ENCODE data around the gene CFAP107. TPM values are rescaled to one million over a fixed set of nuclear protein-coding genes. Genes with fewer than 3 reads are reported as not detected.

CFAP107 gene
- total RNA-seq, 1 experiment from 2014 or later, result not detected

GRCh38 chr1:12714710-12715475 is 31.1 kb upstream of the CFAP107 start:
- H3K36me3 Mint-ChIP-seq (ENCODE audit: insufficient read depth, unreplicated experiment), result peaks cover 6% of the 10 kb centered on the region
- no peaks in the 10 kb centered on the region for H3K27me3 Mint-ChIP-seq (ENCODE audit: insufficient read depth, unreplicated experiment)
- intact Hi-C loops (cut with micrococcal nuclease), result no loop called here
- peak; percentile 29 for DNase-seq (ENCODE audit: unreplicated experiment)
- TF ChIP-seq CTCF (IDR thresholded peaks at IDR 0.05; ENCODE audit: unreplicated experiment), result no peak
- no peak overlapping the region for H3K4me3 Mint-ChIP-seq (ENCODE audit: unreplicated experiment)
- H3K27ac Mint-ChIP-seq (ENCODE audit: low read depth, unreplicated experiment), result no peak overlapping the region
- H3K4me1 Mint-ChIP-seq (ENCODE audit: insufficient read depth, unreplicated experiment), result no peaks in the 10 kb centered on the region
- ChIA-PET CTCF (no interaction called here), POLR2A (no interaction called here)
- H3K9me3 Mint-ChIP-seq (ENCODE audit: unreplicated experiment), result no peaks in the 10 kb centered on the region
- BruUV-seq (replicated peaks), result no TSS peak

GRCh38 chr1:12715896-12716437 is 30.0 kb upstream of the CFAP107 start, which contains the start of gene AADACL3:
Gene AADACL3, plus strand, starts transcription at chr1:12716110. Its CDS starts 67 bp downstream, at chr1:12716177.
- Mint-ChIP-seq H3K36me3 (ENCODE audit: insufficient read depth, unreplicated experiment) (peaks cover 6% of the 10 kb centered on the region), H3K4me1 (ENCODE audit: insufficient read depth, unreplicated experiment) (no peaks in the 10 kb centered on the region), H3K27ac (ENCODE audit: low read depth, unreplicated experiment) (no peak within 1 kb of the TSS), H3K4me3 (ENCODE audit: unreplicated experiment) (no peak within 1 kb of the TSS), H3K27me3 (ENCODE audit: insufficient read depth, unreplicated experiment) (no peaks in the 10 kb centered on the region), H3K9me3 (ENCODE audit: unreplicated experiment) (no peaks in the 10 kb centered on the region)
- ChIA-PET POLR2A (no interaction called here), CTCF (no interaction called here)
- intact Hi-C loops (cut with micrococcal nuclease), result no loop called here
- no peak for DNase-seq (ENCODE audit: unreplicated experiment)
- BruUV-seq (replicated peaks), result no TSS peak
- no peak for TF ChIP-seq CTCF (IDR thresholded peaks at IDR 0.05; ENCODE audit: unreplicated experiment)

- H3K4me1 Mint-ChIP-seq (ENCODE audit: insufficient read depth, unreplicated experiment), result no peaks in the 10 kb centered on the region
- CTCF ChIA-PET, result interaction anchor here (1.0 kb wide), 1 partner anchor 97 kb away, joined by 3 read pairs; no protein-coding TSS in a partner anchor
- no peaks in the 10 kb centered on the region for H3K27me3 Mint-ChIP-seq (ENCODE audit: insufficient read depth, unreplicated experiment)
- peaks cover 6% of the 10 kb centered on the region for H3K36me3 Mint-ChIP-seq (ENCODE audit: insufficient read depth, unreplicated experiment)
- TF ChIP-seq CTCF (IDR thresholded peaks at IDR 0.05; ENCODE audit: unreplicated experiment), result no peak
- no peaks in the 10 kb centered on the region for H3K9me3 Mint-ChIP-seq (ENCODE audit: unreplicated experiment)
- no peak for DNase-seq (ENCODE audit: unreplicated experiment)
- POLR2A ChIA-PET, result no interaction called here
- no peak overlapping the region for H3K27ac Mint-ChIP-seq (ENCODE audit: low read depth, unreplicated experiment)
- no peak overlapping the region for H3K4me3 Mint-ChIP-seq (ENCODE audit: unreplicated experiment)
- intact Hi-C loops (cut with micrococcal nuclease), result no loop called here
- no TSS peak for BruUV-seq (replicated peaks)
These were observed 28.6 kb upstream of the CFAP107 start for GRCh38 chr1:12717301-12717838.

- TF ChIP-seq CTCF (IDR thresholded peaks at IDR 0.05; ENCODE audit: unreplicated experiment), result no peak
- intact Hi-C loops (cut with micrococcal nuclease), result no loop called here
- peak; percentile 14 for DNase-seq (ENCODE audit: unreplicated experiment)
- H3K27me3 Mint-ChIP-seq (ENCODE audit: insufficient read depth, unreplicated experiment), result peaks cover 18% of the 10 kb centered on the region
- H3K4me1 Mint-ChIP-seq (ENCODE audit: insufficient read depth, unreplicated experiment), result no peaks in the 10 kb centered on the region
- no peaks in the 10 kb centered on the region for H3K9me3 Mint-ChIP-seq (ENCODE audit: unreplicated experiment)
- H3K36me3 Mint-ChIP-seq (ENCODE audit: insufficient read depth, unreplicated experiment), result no peaks in the 10 kb centered on the region
- ChIA-PET CTCF (interaction anchor here (0.9 to 1.3 kb wide), 3 partner anchors 19 to 57 kb away, joined by 3 to 4 read pairs (median 3); no protein-coding TSS in a partner anchor), POLR2A (interaction anchor here (0.6 to 1.0 kb wide), 3 partner anchors 10 to 29 kb away, joined by 3 to 6 read pairs (median 4); no protein-coding TSS in a partner anchor)
- no peak overlapping the region for H3K4me3 Mint-ChIP-seq (ENCODE audit: unreplicated experiment)
- no peak overlapping the region for H3K27ac Mint-ChIP-seq (ENCODE audit: low read depth, unreplicated experiment)
- BruUV-seq (replicated peaks), result no TSS peak
These were observed 23.4 kb upstream of the CFAP107 start for GRCh38 chr1:12722626-12723025.

Data from MCF 10A (cell line).